VCaP (cell line): ENCODE results near the gene TASP1.

Source experiments
- H3K27ac ChIP-seq: fragments of 450-650 bp; 2 replicates; pipeline ENCODE4 v1.5.1; 2017
- TF ChIP-seq, protein P1 (sequence below): fragments of 450-650 bp; conservative IDR thresholded peaks from 2 replicates; pipeline ENCODE4 v1.5.1; 2017; ENCODE audit warnings: mild to moderate bottlenecking, moderate library complexity

The TASP1 gene

GRCh38 chr20:13402171-13402760 is 236.5 kb downstream of the TASP1 start:
- H3K27ac ChIP-seq = no peak overlapping the region
- TF ChIP-seq, protein P1, sequence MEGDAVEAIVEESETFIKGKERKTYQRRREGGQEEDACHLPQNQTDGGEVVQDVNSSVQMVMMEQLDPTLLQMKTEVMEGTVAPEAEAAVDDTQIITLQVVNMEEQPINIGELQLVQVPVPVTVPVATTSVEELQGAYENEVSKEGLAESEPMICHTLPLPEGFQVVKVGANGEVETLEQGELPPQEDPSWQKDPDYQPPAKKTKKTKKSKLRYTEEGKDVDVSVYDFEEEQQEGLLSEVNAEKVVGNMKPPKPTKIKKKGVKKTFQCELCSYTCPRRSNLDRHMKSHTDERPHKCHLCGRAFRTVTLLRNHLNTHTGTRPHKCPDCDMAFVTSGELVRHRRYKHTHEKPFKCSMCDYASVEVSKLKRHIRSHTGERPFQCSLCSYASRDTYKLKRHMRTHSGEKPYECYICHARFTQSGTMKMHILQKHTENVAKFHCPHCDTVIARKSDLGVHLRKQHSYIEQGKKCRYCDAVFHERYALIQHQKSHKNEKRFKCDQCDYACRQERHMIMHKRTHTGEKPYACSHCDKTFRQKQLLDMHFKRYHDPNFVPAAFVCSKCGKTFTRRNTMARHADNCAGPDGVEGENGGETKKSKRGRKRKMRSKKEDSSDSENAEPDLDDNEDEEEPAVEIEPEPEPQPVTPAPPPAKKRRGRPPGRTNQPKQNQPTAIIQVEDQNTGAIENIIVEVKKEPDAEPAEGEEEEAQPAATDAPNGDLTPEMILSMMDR = no peak

DNA sequence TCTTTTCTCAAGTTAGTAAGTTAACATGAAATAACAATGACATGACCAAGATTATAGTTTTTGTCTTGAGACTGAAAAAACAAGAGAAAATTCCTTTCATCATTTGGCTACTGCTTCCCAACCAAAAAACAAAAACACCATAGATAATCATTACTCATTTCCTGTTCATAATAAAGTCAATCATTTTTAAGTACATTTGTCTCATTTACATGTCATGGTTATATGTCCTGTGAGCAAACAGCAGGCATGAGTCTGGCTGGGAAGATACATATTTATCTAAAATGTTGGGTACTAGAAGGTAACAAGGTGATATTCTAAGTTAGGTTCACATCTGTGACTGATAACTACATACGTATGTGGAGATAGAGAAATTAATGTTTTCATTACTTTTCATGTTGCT is 237.1 kb downstream of the TASP1 start:
- H3K27ac ChIP-seq = no peak overlapping the region
- TF ChIP-seq, protein P1 = no peak

DNA sequence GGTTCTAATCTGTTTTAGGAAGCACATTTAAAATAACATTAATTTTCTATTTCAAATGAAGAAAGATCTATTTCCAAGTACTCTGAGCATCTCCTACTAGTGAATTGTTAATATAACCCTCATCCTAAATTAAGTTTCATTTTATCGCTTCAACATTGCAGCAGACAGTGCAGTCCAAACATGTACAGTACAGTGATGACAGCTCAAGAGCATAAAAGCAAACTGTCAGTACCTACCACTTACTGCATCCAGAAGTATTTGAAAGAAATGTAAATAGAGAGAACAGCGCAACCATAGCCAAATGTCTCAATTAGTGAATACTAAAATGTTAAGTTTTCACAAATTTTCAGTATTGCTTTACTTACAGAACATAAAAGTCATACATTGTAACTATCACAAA is 238.3 kb downstream of the TASP1 start:
- TF ChIP-seq, protein P1 = no peak
- H3K27ac ChIP-seq = no peak overlapping the region

DNA sequence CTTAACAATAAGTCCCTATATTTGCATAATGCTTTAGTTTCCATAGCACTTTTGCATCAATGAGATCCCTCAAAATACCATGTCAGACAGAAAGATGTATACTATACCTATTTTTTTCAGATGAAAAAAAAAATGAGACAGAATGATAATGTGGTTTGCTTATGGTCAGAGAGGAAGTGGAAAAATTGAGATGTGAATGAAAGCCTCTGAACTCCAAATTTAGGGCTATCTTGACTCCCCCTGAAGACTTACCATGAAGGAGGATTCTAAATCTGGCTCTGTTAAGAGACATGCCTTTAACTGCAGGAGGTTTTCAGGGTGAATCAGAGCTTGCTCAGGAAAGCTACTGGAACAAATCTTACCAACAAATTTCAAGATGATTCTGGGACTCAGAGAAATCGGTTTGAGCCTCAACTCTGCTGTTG is 241.4 kb downstream of the TASP1 start:
- H3K27ac ChIP-seq = no peak overlapping the region
- TF ChIP-seq, protein P1 = no peak

GRCh38 chr20:13396826-13397225 is 241.9 kb downstream of the TASP1 start:
- no peak overlapping the region for H3K27ac ChIP-seq
- TF ChIP-seq, protein P1 = no peak

DNA sequence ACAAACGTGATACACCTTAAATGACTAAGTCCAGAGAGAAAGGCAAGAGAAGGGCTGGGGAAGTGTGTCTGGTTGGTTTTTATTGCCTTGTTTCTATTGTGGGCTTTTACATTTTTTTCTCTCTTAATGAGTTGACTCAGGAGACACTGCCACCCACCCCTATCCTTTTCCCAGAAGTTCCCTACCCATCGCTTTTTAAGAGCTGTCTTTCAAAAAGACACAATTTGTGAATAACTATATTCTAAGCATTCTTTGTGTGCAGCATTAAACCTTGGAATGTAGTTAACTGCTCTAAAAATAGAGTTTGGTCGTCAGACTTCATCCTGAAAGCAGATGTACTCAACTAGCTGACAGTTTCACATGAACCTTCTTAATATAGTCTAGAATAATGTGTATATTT is 242.7 kb downstream of the TASP1 start:
- TF ChIP-seq, protein P1 = no peak
- no peak overlapping the region for H3K27ac ChIP-seq

DNA sequence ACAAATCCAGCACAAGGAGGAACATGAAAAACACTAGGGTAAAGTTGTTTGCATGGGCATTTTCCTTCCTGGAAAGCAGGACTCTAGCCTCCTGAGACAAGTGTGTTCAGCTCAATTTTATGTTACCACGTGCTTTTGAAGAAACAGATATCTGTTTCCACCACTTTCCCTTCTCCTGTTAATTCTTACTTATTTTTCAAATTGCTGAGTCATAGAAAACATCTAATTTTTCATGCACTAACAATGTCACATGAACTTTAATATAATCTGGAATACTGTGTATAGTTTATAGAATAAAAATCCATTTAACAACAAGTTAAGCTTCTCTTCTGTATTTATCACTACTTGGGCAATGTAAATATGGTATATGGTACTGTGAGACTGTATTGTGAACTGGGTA is 243.5 kb downstream of the TASP1 start:
- H3K27ac ChIP-seq = no peak overlapping the region
- TF ChIP-seq, protein P1 = no peak
